Left renal pelvis (tissue), 4 donors: Measurements from ENCODE around the gene CLDN10. TPM values are rescaled to one million over a fixed set of nuclear protein-coding genes. Genes with fewer than 3 reads are reported as not detected.

ENCODE experiments used
- polyA plus RNA-seq, 4 donors: library from polyadenylated mRNA; unstranded; fragments of 120-200 nt; gene quantifications; one replicate each; pipeline ENCODE4 v1.2.1, GENCODE V29; 2013; ENCODE audit not compliant: insufficient read length in 4 of 4

CLDN10 gene
- polyA plus RNA-seq, 4 donors, result 3.9 to 119 (median 102) TPM

Other genes starting within 250 kb of the CLDN10 start
- gene DZIP1, start 92.0 kb downstream of the CLDN10 start, polyA plus RNA-seq, result 10 to 100 TPM; 58.9 to 70.9 (median 66.3) TPM
- 10 to 100 TPM; 37.7 to 46.8 (median 40.6) TPM for gene DNAJC3, start 124.4 kb downstream of the CLDN10 start, polyA plus RNA-seq